ENCODE data around the gene NACC2. TPM values are rescaled to one million over a fixed set of nuclear protein-coding genes. Genes with fewer than 3 reads are reported as not detected.

NACC2 gene
- total RNA-seq, 1 donor from 2014 or later = 34.0 TPM

DNA sequence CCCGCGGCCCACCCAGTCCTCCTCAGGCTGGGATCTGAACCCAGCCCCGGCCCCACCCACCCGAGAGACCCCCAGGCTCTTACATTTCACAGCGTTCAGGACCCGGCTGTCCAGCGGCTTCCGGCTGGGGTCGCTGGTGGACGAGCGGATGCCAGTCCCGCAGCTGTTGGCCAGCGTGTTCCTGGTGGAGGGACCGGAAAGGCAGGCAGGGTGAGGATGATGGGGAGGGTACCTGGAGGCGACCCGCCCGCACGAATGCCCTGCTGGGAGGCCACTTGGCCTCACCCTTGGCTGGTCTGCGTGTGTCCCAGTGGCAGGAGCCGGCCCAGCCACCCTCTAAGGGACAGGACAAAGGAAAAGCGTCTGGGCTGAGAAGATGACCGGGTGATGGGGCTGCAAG is 82.0 kb downstream of the NACC2 start:
- H3K4me1 ChIP-seq (ENCODE audit: insufficient read depth, low read length) = peaks cover 19% of the 10 kb centered on the region

DNA sequence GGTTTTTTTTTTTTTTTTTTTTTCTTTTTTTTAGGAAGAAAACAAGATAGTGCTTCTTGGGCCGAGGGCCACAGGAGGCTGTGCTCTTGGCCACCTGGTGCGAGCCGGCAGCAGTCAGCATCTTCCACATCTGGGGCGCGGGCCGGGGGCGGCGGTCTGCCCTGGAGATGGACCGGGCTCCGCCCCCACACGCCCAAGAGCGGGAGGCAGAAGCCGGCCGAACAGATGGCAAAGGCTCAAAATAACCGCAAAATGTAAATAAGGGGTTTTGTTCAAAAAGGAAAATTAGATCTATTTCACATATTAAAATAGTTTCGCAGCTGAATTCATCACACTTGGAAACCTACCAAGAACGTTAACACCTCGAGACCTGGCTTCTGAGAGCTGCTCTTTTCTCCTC is 82.4 kb downstream of the NACC2 start:
- no peak overlapping the region for H3K27ac ChIP-seq (ENCODE audit: low read depth, low read length)
- H3K4me3 ChIP-seq (ENCODE audit: insufficient read depth, low read depth, low read length) = no peak overlapping the region
- H3K4me1 ChIP-seq (ENCODE audit: insufficient read depth, low read length) = peaks cover 23% of the 10 kb centered on the region
- Mint-ChIP-seq H3K9me3 (ENCODE audit: unreplicated experiment) (no peaks in the 10 kb centered on the region), H3K27me3 (ENCODE audit: low read depth, unreplicated experiment) (no peaks in the 10 kb centered on the region), H3K36me3 (ENCODE audit: low read depth, unreplicated experiment) (peaks cover 9% of the 10 kb centered on the region), H3K4me3 (ENCODE audit: unreplicated experiment) (no peak overlapping the region), H3K27ac (ENCODE audit: unreplicated experiment) (no peak overlapping the region), H3K4me1 (ENCODE audit: low read depth, unreplicated experiment) (peaks cover 16% of the 10 kb centered on the region)
- no peak overlapping the region for H2AFZ ChIP-seq (ENCODE audit: low read depth, low read length)
- no peaks in the 10 kb centered on the region for H3K36me3 ChIP-seq (ENCODE audit: insufficient read depth, low read length)
- no peaks in the 10 kb centered on the region for H3K27me3 ChIP-seq (ENCODE audit: insufficient read depth, low read length)
- DNase-seq (ENCODE audit: low read depth) (peak; percentile 28), FAIRE-seq (no peak)
- peaks cover 78% of the 10 kb centered on the region for H4K20me1 ChIP-seq (ENCODE audit: insufficient read depth, low read length)
- TF ChIP-seq EZH2 (IDR thresholded peaks at IDR 0.05; ENCODE audit: insufficient read depth, low read length) = no peak
- no peak for TF ChIP-seq CTCF (IDR thresholded peaks at IDR 0.05; ENCODE audit: insufficient read depth, low read depth, low read length)
- no peak overlapping the region for H3K4me2 ChIP-seq (ENCODE audit: low read length)
- H3K9me3 ChIP-seq (ENCODE audit: insufficient read depth, low read depth, low read length) = no peaks in the 10 kb centered on the region
- H3K9ac ChIP-seq (ENCODE audit: low read length) = no peak overlapping the region
- peaks cover 18% of the 10 kb centered on the region for H3K79me2 ChIP-seq (ENCODE audit: insufficient read depth, low read length)

More for the DNA sequence above, 82.0 kb downstream of the NACC2 start:
- no peaks in the 10 kb centered on the region for H3K36me3 ChIP-seq (ENCODE audit: insufficient read depth, low read length)
- TF ChIP-seq CTCF (IDR thresholded peaks at IDR 0.05; ENCODE audit: insufficient read depth, low read depth, low read length) (no peak), EZH2 (IDR thresholded peaks at IDR 0.05; ENCODE audit: insufficient read depth, low read length) (no peak)
- H3K9ac ChIP-seq (ENCODE audit: low read length) = no peak overlapping the region
- Mint-ChIP-seq H3K9me3 (ENCODE audit: unreplicated experiment) (no peaks in the 10 kb centered on the region), H3K27me3 (ENCODE audit: low read depth, unreplicated experiment) (no peaks in the 10 kb centered on the region), H3K4me1 (ENCODE audit: low read depth, unreplicated experiment) (peaks cover 11% of the 10 kb centered on the region), H3K4me3 (ENCODE audit: unreplicated experiment) (no peak overlapping the region), H3K36me3 (ENCODE audit: low read depth, unreplicated experiment) (peaks cover 6% of the 10 kb centered on the region), H3K27ac (ENCODE audit: unreplicated experiment) (no peak overlapping the region)
- no peak for DNase-seq (ENCODE audit: low read depth)
- FAIRE-seq = no peak
- H3K79me2 ChIP-seq (ENCODE audit: insufficient read depth, low read length) = peaks cover 22% of the 10 kb centered on the region
- no peaks in the 10 kb centered on the region for H3K9me3 ChIP-seq (ENCODE audit: insufficient read depth, low read depth, low read length)
- H3K27me3 ChIP-seq (ENCODE audit: insufficient read depth, low read length) = no peaks in the 10 kb centered on the region
- peaks cover 78% of the 10 kb centered on the region for H4K20me1 ChIP-seq (ENCODE audit: insufficient read depth, low read length)
- H3K27ac ChIP-seq (ENCODE audit: low read depth, low read length) = no peak overlapping the region
- H2AFZ ChIP-seq (ENCODE audit: low read depth, low read length) = no peak overlapping the region
- H3K4me2 ChIP-seq (ENCODE audit: low read length) = no peak overlapping the region
- H3K4me3 ChIP-seq (ENCODE audit: insufficient read depth, low read depth, low read length) = no peak overlapping the region

- Histone ChIP-seq H3K4me2 (ENCODE audit: low read length) (peak overlapping the region; percentile 10), H3K4me1 (ENCODE audit: insufficient read depth, low read length) (peaks cover 23% of the 10 kb centered on the region), H3K27ac (ENCODE audit: low read depth, low read length) (no peak overlapping the region), H3K4me3 (ENCODE audit: insufficient read depth, low read depth, low read length) (no peak overlapping the region), H3K79me2 (ENCODE audit: insufficient read depth, low read length) (peaks cover 11% of the 10 kb centered on the region), H3K9ac (ENCODE audit: low read length) (no peak overlapping the region), H3K27me3 (ENCODE audit: insufficient read depth, low read length) (no peaks in the 10 kb centered on the region), H2AFZ (ENCODE audit: low read depth, low read length) (no peak overlapping the region), H3K9me3 (ENCODE audit: insufficient read depth, low read depth, low read length) (no peaks in the 10 kb centered on the region), H3K36me3 (ENCODE audit: insufficient read depth, low read length) (no peaks in the 10 kb centered on the region), H4K20me1 (ENCODE audit: insufficient read depth, low read length) (peaks cover 79% of the 10 kb centered on the region)
- Mint-ChIP-seq H3K27ac (ENCODE audit: unreplicated experiment) (no peak overlapping the region), H3K4me3 (ENCODE audit: unreplicated experiment) (no peak overlapping the region), H3K9me3 (ENCODE audit: unreplicated experiment) (no peaks in the 10 kb centered on the region), H3K27me3 (ENCODE audit: low read depth, unreplicated experiment) (no peaks in the 10 kb centered on the region), H3K4me1 (ENCODE audit: low read depth, unreplicated experiment) (peaks cover 21% of the 10 kb centered on the region), H3K36me3 (ENCODE audit: low read depth, unreplicated experiment) (peaks cover 9% of the 10 kb centered on the region)
- TF ChIP-seq EZH2 (IDR thresholded peaks at IDR 0.05; ENCODE audit: insufficient read depth, low read length) = no peak
- no peak for TF ChIP-seq CTCF (IDR thresholded peaks at IDR 0.05; ENCODE audit: insufficient read depth, low read depth, low read length)
- no peak for FAIRE-seq
- DNase-seq (ENCODE audit: low read depth) = peak; percentile 47
Observed at GRCh38 chr9:136011703-136012496, 83.2 kb downstream of the NACC2 start.

Data from astrocyte (in vitro differentiated cells and primary cell).